DOHH2 (cell line): Measurements from ENCODE around the gene PCNX2.

Source experiments
- H3F3A ChIP-seq: fragments of 200-600 bp; sonication (generic), shearing (Covaris generic); 2 replicates; pipeline ENCODE4 v1.6.0; 2016; ENCODE audit warnings: antibody characterized with exemption, mild to moderate bottlenecking; ENCODE audit not compliant: control insufficient read depth, insufficient read depth
- H3K27ac ChIP-seq: fragments of 200-600 bp; sonication (generic); 2 replicates; pipeline ENCODE4 v1.5.1; 2014; ENCODE audit warnings: low read depth, mild to moderate bottlenecking, low read length, moderate library complexity
- H3K27me3 ChIP-seq: fragments of 200-600 bp; sonication (generic); 2 replicates; pipeline ENCODE4 v1.6.1; 2014; ENCODE audit warnings: mild to moderate bottlenecking, low read length, mixed read lengths; ENCODE audit not compliant: control insufficient read depth
- H3K36me3 ChIP-seq: fragments of 200-600 bp; sonication (generic); 2 replicates; pipeline ENCODE4 v1.6.1; 2014; ENCODE audit warnings: mild to moderate bottlenecking, low read length, moderate library complexity, mixed read lengths; ENCODE audit not compliant: control insufficient read depth
- H3K4me1 ChIP-seq: fragments of 200-600 bp; sonication (generic); 2 replicates; pipeline ENCODE4 v1.6.1; 2014; ENCODE audit warnings: mild to moderate bottlenecking, low read length, mixed read lengths; ENCODE audit not compliant: control insufficient read depth
- H3K4me2 ChIP-seq: fragments of 200-600 bp; sonication (generic); 2 replicates; pipeline ENCODE4 v1.6.0; 2014; ENCODE audit warnings: mild to moderate bottlenecking, low read length, moderate library complexity
- H3K4me3 ChIP-seq: fragments of 200-600 bp; sonication (generic); 2 replicates; pipeline ENCODE4 v1.5.1; 2014; ENCODE audit warnings: mild to moderate bottlenecking, low read length, mixed read lengths
- H3K79me2 ChIP-seq: fragments of 200-600 bp; sonication (generic); 2 replicates; pipeline ENCODE4 v1.6.1; 2014; ENCODE audit warnings: mild to moderate bottlenecking, low read length, mixed read lengths; ENCODE audit not compliant: control insufficient read depth
- H3K9me2 ChIP-seq: fragments of 200-600 bp; sonication (generic); replicated peaks from 2 replicates; pipeline ENCODE4 v1.6.1; 2014; ENCODE audit warnings: mild to moderate bottlenecking, low read length, mixed read lengths; ENCODE audit not compliant: control insufficient read depth
- H3K9me3 ChIP-seq: fragments of 200-600 bp; sonication (generic); 2 replicates; pipeline ENCODE4 v1.6.1; 2014; ENCODE audit warnings: antibody characterized with exemption, low read length, mixed read lengths; ENCODE audit not compliant: control insufficient read depth, insufficient read depth
- H4K20me1 ChIP-seq: fragments of 200-600 bp; sonication (generic); 2 replicates; pipeline ENCODE4 v1.6.0; 2014; ENCODE audit warnings: low read depth, mild to moderate bottlenecking, antibody characterized with exemption, low read length, moderate library complexity; ENCODE audit not compliant: control insufficient read depth, insufficient read depth
- CTCF ChIP-seq: fragments of 200-600 bp; sonication (generic); IDR thresholded peaks from one replicate; pipeline ENCODE4 v1.5.1; 2014; ENCODE audit warnings: antibody characterized with exemption, mild to moderate bottlenecking, low read depth, low read length; ENCODE audit not compliant: poor library complexity, severe bottlenecking
- EZH2phosphoT487 ChIP-seq: fragments of 200-600 bp; sonication (generic); IDR thresholded peaks from 2 replicates; pipeline ENCODE4 v1.6.1; 2017; ENCODE audit warnings: borderline replicate concordance, mild to moderate bottlenecking, antibody characterized with exemption, low read length, moderate library complexity, mixed read lengths

PCNX2 gene

GRCh38 chr1:233295237-233295974 lies at the start of gene PCNX2:
Gene PCNX2 (minus strand): TSS chr1:233295725. CDS start chr1:233295478, 247 bp downstream.
- Histone ChIP-seq H3K4me3 (peak within 1 kb of the TSS; percentile 79), H3K79me2 (peaks cover 12% of the 10 kb centered on the region), H3K36me3 (no peaks in the 10 kb centered on the region), H3K27me3 (no peaks in the 10 kb centered on the region), H3F3A (0 out of 2 replicates have a peak, but pooled peaks cover 2% of the 10 kb centered on the region), H3K4me1 (peaks cover 21% of the 10 kb centered on the region), H3K9me3 (no peaks in the 10 kb centered on the region), H3K4me2 (peak within 1 kb of the TSS; percentile 80), H3K27ac (no peak within 1 kb of the TSS), H3K9me2 (no peaks in the 10 kb centered on the region), H4K20me1 (no peaks in the 10 kb centered on the region)
- TF ChIP-seq CTCF: no peak
- TF ChIP-seq EZH2phosphoT487: no peak

GRCh38 chr1:233343262-233343661 lies 47.7 kb upstream of the PCNX2 start:
- Histone ChIP-seq H3K27ac (no peak overlapping the region), H3K9me2 (no peaks in the 10 kb centered on the region), H3K9me3 (no peaks in the 10 kb centered on the region), H3F3A (no peaks in the 10 kb centered on the region), H4K20me1 (no peaks in the 10 kb centered on the region), H3K79me2 (no peaks in the 10 kb centered on the region), H3K4me1 (no peaks in the 10 kb centered on the region), H3K36me3 (no peaks in the 10 kb centered on the region), H3K4me2 (no peak overlapping the region), H3K4me3 (no peak overlapping the region), H3K27me3 (peaks cover 2% of the 10 kb centered on the region; the same call in 1 of the 2 replicates)
- no peak for TF ChIP-seq EZH2phosphoT487
- no peak for TF ChIP-seq CTCF

- Histone ChIP-seq H4K20me1 (no peaks in the 10 kb centered on the region), H3K9me2 (no peaks in the 10 kb centered on the region), H3K27me3 (peaks cover 2% of the 10 kb centered on the region; the same call in 1 of the 2 replicates), H3K36me3 (no peaks in the 10 kb centered on the region), H3K79me2 (no peaks in the 10 kb centered on the region), H3F3A (no peaks in the 10 kb centered on the region), H3K9me3 (no peaks in the 10 kb centered on the region), H3K4me2 (no peak overlapping the region), H3K4me3 (no peak overlapping the region), H3K27ac (no peak overlapping the region), H3K4me1 (no peaks in the 10 kb centered on the region)
- TF ChIP-seq EZH2phosphoT487 (no peak), CTCF (no peak)
These were observed 46.6 kb upstream of the PCNX2 start for GRCh38 chr1:233342086-233342485.
